Heart left ventricle (tissue), 13 donors: ENCODE results near the gene TBC1D22B.

Experiments
- CTCF ChIP-seq, 12 donors: fragments of 200-600 bp; sonication (generic) in 4 of 12; IDR thresholded peaks; one replicate each; pipeline versions ENCODE4 v1.5.0 to v1.8.0; 2018 to 2022; ENCODE audit warnings: antibody characterized with exemption in 12 of 12, mild to moderate bottlenecking in 5 of 12
- POLR2A ChIP-seq, 2 donors: fragments of 450-650 bp; IDR thresholded peaks; one replicate each; pipeline ENCODE4 v1.6.1; 2017; ENCODE audit warnings: antibody characterized with exemption in 2 of 2, mild to moderate bottlenecking in 2 of 2, moderate library complexity in 2 of 2
- donor health status: ischemic (EF 13 %, LVEDD 7.1; RV severe dilation, severe dysfunction).
- donor health status: DM: no; HTN: yes; CAD: no.
- donor health status: DM: no; HTN: no; CAD: no.
- donor health status: ischemic (EF 25% LVEDD 6.9; RV normal size, moderate dysfunction).
- donor health status: ischemic (EF 25% LVEDD 5.7; RV mildly dilated, moderate dysfunction).
- donor health status: ischemic (EF 35%, LVEDD 5.7; RV mildly dilated, moderate dysfunction).
- donor health status: nonischemic (EF 11% LVEDD 7.7; RV severe dilation, severe dysfunction).
- donor health status: DM: yes; HTN: yes; CAD: no.
- donor health status: PGD.
- donor health status: ischemic (EF 29% LVEDD 5.4; RV normal size, mild dysfunction).
- donor health status: nonischemic (EF 23%, LVEDD 6.1; RV moderate dilation, normal function).

DNA sequence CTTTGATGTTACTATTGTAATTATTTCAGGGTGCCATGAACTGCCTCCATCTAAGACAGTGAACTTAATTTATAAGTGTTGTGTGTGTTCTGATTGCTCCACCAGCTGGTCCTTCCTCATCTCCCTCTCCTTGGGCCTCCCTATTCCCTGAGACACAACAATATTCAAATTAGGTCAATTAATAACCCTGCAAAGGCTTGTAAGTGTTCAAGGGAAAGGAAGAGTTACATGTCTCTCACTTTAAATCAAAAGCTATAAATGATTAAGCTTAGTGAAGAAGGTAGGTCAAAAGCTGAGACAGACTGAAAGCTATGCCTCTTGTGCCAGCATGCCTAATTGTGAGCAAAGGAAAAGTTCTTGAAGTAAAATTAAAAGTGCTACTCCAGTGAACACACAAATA is 35.9 kb downstream of the TBC1D22B start:
- TF ChIP-seq POLR2A (IDR thresholded peaks at IDR 0.05) (no peak), CTCF (IDR thresholded peaks at IDR 0.05) (no peak)
